NCI-H524 treated with DMSO at 0.1 percent for 48 hours (cell line): ENCODE results near the gene DRAM2.
"Not testable (repeated sequence)": the region's sequence is repeated elsewhere in the genome, so short reads cannot be mapped to it uniquely, and the experiment has no call there.

ENCODE experiments used
- DNase-seq: peaks from one replicate; lab custom pipeline; 2025; lab: John Stamatoyannopoulos, UW

The DRAM2 gene

GRCh38 chr1:111142356-111142975, 2.6 kb upstream of the DRAM2 start:
- no peak for DNase-seq

- no peak for DNase-seq
These were observed 1.6 kb upstream of the DRAM2 start for GRCh38 chr1:111141245-111142220.

- DNase-seq = no peak
These were observed 731 bp upstream of the DRAM2 start for GRCh38 chr1:111140680-111140967.

GRCh38 chr1:111139324-111139955, 453 bp downstream of the DRAM2 start:
- no peak for DNase-seq

- no peak for DNase-seq
These were observed 6.0 kb downstream of the DRAM2 start for GRCh38 chr1:111133866-111134265.

GRCh38 chr1:111131693-111132092, 8.2 kb downstream of the DRAM2 start:
- no peak for DNase-seq

GRCh38 chr1:111129376-111129775, 10.5 kb downstream of the DRAM2 start:
- no peak for DNase-seq

- DNase-seq = no peak
These were observed 11.8 kb downstream of the DRAM2 start for GRCh38 chr1:111127923-111128643.

GRCh38 chr1:111126354-111126753, 13.5 kb downstream of the DRAM2 start:
- no peak for DNase-seq

- no peak for DNase-seq
These were observed 23.4 kb downstream of the DRAM2 start for GRCh38 chr1:111116496-111116895.

- DNase-seq = no peak
These were observed 29.5 kb downstream of the DRAM2 start for GRCh38 chr1:111110197-111110899.

- no peak for DNase-seq
These were observed 34.9 kb downstream of the DRAM2 start for GRCh38 chr1:111104981-111105380.

- no peak for DNase-seq
These were observed 37.8 kb downstream of the DRAM2 start for GRCh38 chr1:111101854-111102642.

GRCh38 chr1:111099289-111099688, 40.6 kb downstream of the DRAM2 start:
- no peak for DNase-seq

GRCh38 chr1:111097356-111098099, 42.4 kb downstream of the DRAM2 start:
- no peak for DNase-seq

- DNase-seq = not testable (repeated sequence)
These were observed 44.5 kb downstream of the DRAM2 start for GRCh38 chr1:111095421-111095820.

- DNase-seq = no peak
These were observed 50.3 kb downstream of the DRAM2 start for GRCh38 chr1:111089638-111090037.

GRCh38 chr1:111085676-111086075, 54.2 kb downstream of the DRAM2 start:
- DNase-seq = no peak

GRCh38 chr1:111084999-111085398, 54.9 kb downstream of the DRAM2 start:
- DNase-seq = no peak
